SH-SY5Y (cell line): ENCODE results near the gene PPFIA1.

Source experiments
- GATA2 ChIP-seq: IDR thresholded peaks from 2 replicates; pipeline ENCODE4 v1.6.1; 2011; ENCODE audit warnings: mild to moderate bottlenecking, low read depth, low read length
- GATA3 ChIP-seq: IDR thresholded peaks from 2 replicates; pipeline ENCODE4 v1.6.1; 2011; ENCODE audit warnings: low read depth, mild to moderate bottlenecking, low read length, moderate library complexity

DNA sequence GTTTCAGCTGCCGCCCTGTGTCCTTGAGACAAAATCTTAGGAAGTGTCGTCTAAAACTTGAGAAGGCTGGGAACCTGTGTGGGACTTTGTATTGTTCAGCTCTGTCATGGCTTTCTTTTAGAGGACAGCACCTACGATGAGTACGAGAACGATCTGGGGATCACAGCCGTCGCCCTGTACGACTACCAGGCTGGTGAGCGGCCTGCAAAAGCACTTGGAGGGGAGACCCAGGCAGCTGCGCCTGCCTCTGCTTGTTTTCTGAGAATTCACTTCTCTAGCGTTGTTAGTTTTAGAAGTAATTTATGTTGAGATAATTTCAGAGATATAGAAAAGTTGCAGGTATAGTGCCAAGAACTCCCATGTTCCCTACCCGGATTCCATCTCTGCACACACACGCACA, 163.0 kb downstream of the PPFIA1 start:
- TF ChIP-seq GATA2 (no peak), GATA3 (no peak)
